GM08714 (cell line): Measurements from ENCODE around the gene SPATA17.

Source experiments
- H3K4me3 ChIP-seq: fragments of 200-500 bp; sonication (Bioruptor generic); 2 replicates; pipeline ENCODE4 v1.5.1; 2014; ENCODE audit warnings: mild to moderate bottlenecking, low read length, inconsistent platforms
- ZNF274 ChIP-seq: IDR thresholded peaks from 2 replicates; pipeline ENCODE4 v1.6.1; 2012; ENCODE audit warnings: mild to moderate bottlenecking, low read depth, low read length

The SPATA17 gene

GRCh38 chr1:217718873-217719272 is 87.7 kb downstream of the SPATA17 start:
- H3K4me3 ChIP-seq, result no peak overlapping the region
- TF ChIP-seq ZNF274, result no peak

GRCh38 chr1:217721692-217722091 is 90.5 kb downstream of the SPATA17 start:
- no peak for TF ChIP-seq ZNF274
- no peak overlapping the region for H3K4me3 ChIP-seq

GRCh38 chr1:217734973-217735372 is 103.8 kb downstream of the SPATA17 start:
- no peak overlapping the region for H3K4me3 ChIP-seq
- no peak for TF ChIP-seq ZNF274

- no peak for TF ChIP-seq ZNF274
- H3K4me3 ChIP-seq, result no peak overlapping the region
These were observed 116.1 kb downstream of the SPATA17 start for GRCh38 chr1:217747156-217747769.

GRCh38 chr1:217769768-217770167 is 138.6 kb downstream of the SPATA17 start:
- no peak for TF ChIP-seq ZNF274
- no peak overlapping the region for H3K4me3 ChIP-seq

GRCh38 chr1:217770918-217771317 is 139.8 kb downstream of the SPATA17 start:
- no peak for TF ChIP-seq ZNF274
- H3K4me3 ChIP-seq, result no peak overlapping the region

- TF ChIP-seq ZNF274, result no peak
- H3K4me3 ChIP-seq, result no peak overlapping the region
These were observed 145.5 kb downstream of the SPATA17 start for GRCh38 chr1:217776693-217777092.

- no peak for TF ChIP-seq ZNF274
- no peak overlapping the region for H3K4me3 ChIP-seq
These were observed 149.9 kb downstream of the SPATA17 start for GRCh38 chr1:217781056-217781455.

- no peak for TF ChIP-seq ZNF274
- H3K4me3 ChIP-seq, result no peak overlapping the region
These were observed 159.9 kb downstream of the SPATA17 start for GRCh38 chr1:217791091-217791490.

GRCh38 chr1:217805792-217806191 is 174.6 kb downstream of the SPATA17 start:
- H3K4me3 ChIP-seq, result no peak overlapping the region
- TF ChIP-seq ZNF274, result no peak

GRCh38 chr1:217812175-217812574 is 181.0 kb downstream of the SPATA17 start:
- no peak for TF ChIP-seq ZNF274

GRCh38 chr1:217813031-217813430 is 181.9 kb downstream of the SPATA17 start:
- no peak overlapping the region for H3K4me3 ChIP-seq
- TF ChIP-seq ZNF274, result no peak

More at GRCh38 chr1:217812175-217812574, 181.0 kb downstream of the SPATA17 start:
- H3K4me3 ChIP-seq, result no peak overlapping the region

- TF ChIP-seq ZNF274, result no peak
- H3K4me3 ChIP-seq, result no peak overlapping the region
These were observed 206.5 kb downstream of the SPATA17 start for GRCh38 chr1:217837691-217838090.

GRCh38 chr1:217839161-217839560 is 208.0 kb downstream of the SPATA17 start:
- no peak for TF ChIP-seq ZNF274
- H3K4me3 ChIP-seq, result no peak overlapping the region

GRCh38 chr1:217846733-217847132 is 215.6 kb downstream of the SPATA17 start:
- no peak for TF ChIP-seq ZNF274
- H3K4me3 ChIP-seq, result no peak overlapping the region

GRCh38 chr1:217847643-217848042 is 216.5 kb downstream of the SPATA17 start:
- H3K4me3 ChIP-seq, result no peak overlapping the region
- no peak for TF ChIP-seq ZNF274

GRCh38 chr1:217856342-217857034 is 225.3 kb downstream of the SPATA17 start:
- no peak overlapping the region for H3K4me3 ChIP-seq
- no peak for TF ChIP-seq ZNF274
